ENCODE data around the gene ITPRIPL2. TPM values are rescaled to one million over a fixed set of nuclear protein-coding genes. Genes with fewer than 3 reads are reported as not detected.
A peak's percentile ranks its signal among the peaks of the same experiment; 100 is the strongest.

Gene ITPRIPL2
- total RNA-seq, 2 experiments from 2014 or later: 7.1 to 16.7 TPM

- peak overlapping the region; percentile 11 for H3K4me3 Mint-ChIP-seq
- peaks cover 19% of the 10 kb centered on the region for H3K27me3 Mint-ChIP-seq
- peak overlapping the region; percentile 81 for H3K27ac Mint-ChIP-seq
- no peak for ATAC-seq
- no peak for DNase-seq
- H3K9me3 Mint-ChIP-seq (ENCODE audit: low read depth): no peaks in the 10 kb centered on the region
- H3K4me1 Mint-ChIP-seq: peaks cover 45% of the 10 kb centered on the region
- H3K36me3 Mint-ChIP-seq: no peaks in the 10 kb centered on the region
- CTCF ChIA-PET: interaction anchor here (0.9 to 1.4 kb wide), 3 partner anchors 11 to 30 kb away, joined by 5 read pairs; no protein-coding TSS in a partner anchor
Measured at GRCh38 chr16:19116711-19117449, 3.1 kb downstream of the ITPRIPL2 start.

GRCh38 chr16:19118938-19119431 lies 5.2 kb downstream of the ITPRIPL2 start:
- peaks cover 40% of the 10 kb centered on the region for H3K4me1 Mint-ChIP-seq
- peak overlapping the region; percentile 90 for H3K27ac Mint-ChIP-seq
- H3K27me3 Mint-ChIP-seq: peaks cover 6% of the 10 kb centered on the region
- no peaks in the 10 kb centered on the region for H3K9me3 Mint-ChIP-seq (ENCODE audit: low read depth)
- CTCF ChIA-PET: interaction anchor here (0.6 to 1.5 kb wide), 6 partner anchors 12 to 405 kb away, joined by 3 to 4 read pairs (median 3); partner anchors contain the start of genes CCP110 and COQ7
- peak; percentile 22 for ATAC-seq
- no peaks in the 10 kb centered on the region for H3K36me3 Mint-ChIP-seq
- peak overlapping the region; percentile 73 for H3K4me3 Mint-ChIP-seq
- DNase-seq: peak; percentile 61

GRCh38 chr16:19119564-19119963 lies 5.8 kb downstream of the ITPRIPL2 start:
- DNase-seq (peak; percentile 47), ATAC-seq (peak; percentile 58)
- H3K36me3 Mint-ChIP-seq: no peaks in the 10 kb centered on the region
- peaks cover 6% of the 10 kb centered on the region for H3K27me3 Mint-ChIP-seq
- H3K9me3 Mint-ChIP-seq (ENCODE audit: low read depth): peaks cover 3% of the 10 kb centered on the region
- CTCF ChIA-PET: interaction anchor here (1.0 to 1.5 kb wide), 5 partner anchors 11 to 405 kb away, joined by 3 to 4 read pairs (median 3); partner anchors contain the start of gene CCP110
- H3K4me1 Mint-ChIP-seq: peaks cover 40% of the 10 kb centered on the region
- H3K27ac Mint-ChIP-seq: peak overlapping the region; percentile 90
- H3K4me3 Mint-ChIP-seq: peak overlapping the region; percentile 73

GRCh38 chr16:19123535-19124178 lies 9.9 kb downstream of the ITPRIPL2 start:
- Mint-ChIP-seq H3K9me3 (ENCODE audit: low read depth) (peaks cover 5% of the 10 kb centered on the region), H3K36me3 (peaks cover 10% of the 10 kb centered on the region), H3K27me3 (no peaks in the 10 kb centered on the region), H3K27ac (no peak overlapping the region), H3K4me3 (no peak overlapping the region), H3K4me1 (peaks cover 35% of the 10 kb centered on the region)
- DNase-seq (no peak), ATAC-seq (no peak)
- CTCF ChIA-PET: no interaction called here

GRCh38 chr16:19126300-19126699 lies 12.5 kb downstream of the ITPRIPL2 start:
- Mint-ChIP-seq H3K27me3 (no peaks in the 10 kb centered on the region), H3K4me3 (no peak overlapping the region), H3K36me3 (peaks cover 12% of the 10 kb centered on the region), H3K27ac (no peak overlapping the region), H3K9me3 (ENCODE audit: low read depth) (peaks cover 5% of the 10 kb centered on the region), H3K4me1 (peaks cover 45% of the 10 kb centered on the region)
- CTCF ChIA-PET: interaction anchor here (0.8 to 1.2 kb wide), 2 partner anchors 11 to 126 kb away, joined by 3 to 4 read pairs; no protein-coding TSS in a partner anchor
- no peak for DNase-seq
- no peak for ATAC-seq

GRCh38 chr16:19127205-19127604 lies 13.4 kb downstream of the ITPRIPL2 start:
- CTCF ChIA-PET: interaction anchor here (0.8 to 1.4 kb wide), 4 partner anchors 10 to 127 kb away, joined by 3 to 9 read pairs (median 4); no protein-coding TSS in a partner anchor
- Mint-ChIP-seq H3K36me3 (peaks cover 12% of the 10 kb centered on the region), H3K27me3 (no peaks in the 10 kb centered on the region), H3K9me3 (ENCODE audit: low read depth) (peaks cover 5% of the 10 kb centered on the region), H3K27ac (peak overlapping the region; percentile 84), H3K4me3 (peak overlapping the region; percentile 24), H3K4me1 (peaks cover 52% of the 10 kb centered on the region)
- ATAC-seq (peak; percentile 67), DNase-seq (peak; percentile 67)

GRCh38 chr16:19127674-19128131 lies 13.9 kb downstream of the ITPRIPL2 start:
- peak overlapping the region; percentile 24 for H3K4me3 Mint-ChIP-seq
- peak overlapping the region; percentile 84 for H3K27ac Mint-ChIP-seq
- peaks cover 5% of the 10 kb centered on the region for H3K9me3 Mint-ChIP-seq (ENCODE audit: low read depth)
- ATAC-seq: peak; percentile 57
- CTCF ChIA-PET: interaction anchor here (1.2 to 1.4 kb wide), 3 partner anchors 10 to 52 kb away, joined by 4 to 9 read pairs (median 5); no protein-coding TSS in a partner anchor
- peaks cover 12% of the 10 kb centered on the region for H3K36me3 Mint-ChIP-seq
- H3K27me3 Mint-ChIP-seq: no peaks in the 10 kb centered on the region
- DNase-seq: peak; percentile 47
- peaks cover 52% of the 10 kb centered on the region for H3K4me1 Mint-ChIP-seq

GRCh38 chr16:19128454-19129200 lies 14.9 kb downstream of the ITPRIPL2 start:
- no peak for DNase-seq
- Mint-ChIP-seq H3K36me3 (peaks cover 12% of the 10 kb centered on the region), H3K9me3 (ENCODE audit: low read depth) (peaks cover 5% of the 10 kb centered on the region), H3K27me3 (no peaks in the 10 kb centered on the region), H3K4me1 (peaks cover 54% of the 10 kb centered on the region), H3K27ac (peak overlapping the region; percentile 52), H3K4me3 (no peak overlapping the region)
- CTCF ChIA-PET: interaction anchor here (1.2 to 1.4 kb wide), 2 partner anchors 42 to 51 kb away, joined by 4 to 9 read pairs; no protein-coding TSS in a partner anchor
- no peak for ATAC-seq

- peak overlapping the region; percentile 38 for H3K4me3 Mint-ChIP-seq
- no peaks in the 10 kb centered on the region for H3K27me3 Mint-ChIP-seq
- CTCF ChIA-PET: interaction anchor here (1.0 to 1.9 kb wide), 5 partner anchors 9 to 49 kb away, joined by 3 to 7 read pairs (median 3); no protein-coding TSS in a partner anchor
- H3K27ac Mint-ChIP-seq: peak overlapping the region; percentile 78
- H3K36me3 Mint-ChIP-seq: peaks cover 9% of the 10 kb centered on the region
- no peak for ATAC-seq
- DNase-seq: no peak
- no peaks in the 10 kb centered on the region for H3K9me3 Mint-ChIP-seq (ENCODE audit: low read depth)
- peaks cover 54% of the 10 kb centered on the region for H3K4me1 Mint-ChIP-seq
Measured at GRCh38 chr16:19130385-19130784, 16.6 kb downstream of the ITPRIPL2 start.

GRCh38 chr16:19130852-19131824 lies 17.4 kb downstream of the ITPRIPL2 start:
- peak; percentile 41 for ATAC-seq
- H3K4me3 Mint-ChIP-seq: peak overlapping the region; percentile 38
- peaks cover under 1% of the 10 kb centered on the region for H3K27me3 Mint-ChIP-seq
- CTCF ChIA-PET: interaction anchor here (1.0 to 1.9 kb wide), 5 partner anchors 8 to 48 kb away, joined by 3 to 7 read pairs (median 3); no protein-coding TSS in a partner anchor
- H3K27ac Mint-ChIP-seq: peak overlapping the region; percentile 78
- H3K9me3 Mint-ChIP-seq (ENCODE audit: low read depth): no peaks in the 10 kb centered on the region
- DNase-seq: no peak
- H3K36me3 Mint-ChIP-seq: peaks cover 5% of the 10 kb centered on the region
- peaks cover 54% of the 10 kb centered on the region for H3K4me1 Mint-ChIP-seq

GRCh38 chr16:19131825-19132218 lies 18.1 kb downstream of the ITPRIPL2 start:
- CTCF ChIA-PET: interaction anchor here (1.3 to 1.9 kb wide), 4 partner anchors 8 to 48 kb away, joined by 3 to 7 read pairs (median 4); no protein-coding TSS in a partner anchor
- H3K9me3 Mint-ChIP-seq (ENCODE audit: low read depth): no peaks in the 10 kb centered on the region
- no peak overlapping the region for H3K4me3 Mint-ChIP-seq
- ATAC-seq (no peak), DNase-seq (no peak)
- peaks cover 52% of the 10 kb centered on the region for H3K4me1 Mint-ChIP-seq
- peaks cover 3% of the 10 kb centered on the region for H3K36me3 Mint-ChIP-seq
- H3K27ac Mint-ChIP-seq: peak overlapping the region; percentile 78
- H3K27me3 Mint-ChIP-seq: peaks cover 5% of the 10 kb centered on the region

GRCh38 chr16:19132255-19132654 lies 18.5 kb downstream of the ITPRIPL2 start:
- Mint-ChIP-seq H3K4me3 (no peak overlapping the region), H3K36me3 (peaks cover 2% of the 10 kb centered on the region), H3K4me1 (peaks cover 48% of the 10 kb centered on the region), H3K9me3 (ENCODE audit: low read depth) (no peaks in the 10 kb centered on the region), H3K27ac (no peak overlapping the region), H3K27me3 (peaks cover 7% of the 10 kb centered on the region)
- CTCF ChIA-PET: no interaction called here
- DNase-seq: no peak
- no peak for ATAC-seq

Data from activated CD8-positive, alpha-beta memory T cell treated with anti-CD3 and anti-CD28 coated beads, Interleukin-2, amount 10 ng/mL, durations not matched to agents 7 days and 5 days (primary cell).